ENCODE measurements around the gene UGT1A1.

- no peak for TF ChIP-seq CTCF (IDR thresholded peaks at IDR 0.05)
- TF ChIP-seq POLR2AphosphoS5 (IDR thresholded peaks at IDR 0.05), result no peak
- no peak for TF ChIP-seq POLR2A (IDR thresholded peaks at IDR 0.05)
Measured at GRCh38 chr2:233817995-233818638, 58.0 kb downstream of the UGT1A1 start.

Measured in prostate gland (tissue), 2 donors.